GM10847 (cell line): ENCODE measurements around the gene TAS1R2.

Source experiments
- POLR2A ChIP-seq: IDR thresholded peaks from 2 replicates; pipeline ENCODE4 v1.6.1; 2011; ENCODE audit not compliant: insufficient read length; ENCODE audit errors: extremely low read depth

TAS1R2 gene

GRCh38 chr1:18859560-18859959 lies at the start of gene TAS1R2:
TAS1R2 (minus strand) TSS chr1:18859660; CDS start chr1:18859660, 0 bp downstream.
- no peak for TF ChIP-seq POLR2A

DNA sequence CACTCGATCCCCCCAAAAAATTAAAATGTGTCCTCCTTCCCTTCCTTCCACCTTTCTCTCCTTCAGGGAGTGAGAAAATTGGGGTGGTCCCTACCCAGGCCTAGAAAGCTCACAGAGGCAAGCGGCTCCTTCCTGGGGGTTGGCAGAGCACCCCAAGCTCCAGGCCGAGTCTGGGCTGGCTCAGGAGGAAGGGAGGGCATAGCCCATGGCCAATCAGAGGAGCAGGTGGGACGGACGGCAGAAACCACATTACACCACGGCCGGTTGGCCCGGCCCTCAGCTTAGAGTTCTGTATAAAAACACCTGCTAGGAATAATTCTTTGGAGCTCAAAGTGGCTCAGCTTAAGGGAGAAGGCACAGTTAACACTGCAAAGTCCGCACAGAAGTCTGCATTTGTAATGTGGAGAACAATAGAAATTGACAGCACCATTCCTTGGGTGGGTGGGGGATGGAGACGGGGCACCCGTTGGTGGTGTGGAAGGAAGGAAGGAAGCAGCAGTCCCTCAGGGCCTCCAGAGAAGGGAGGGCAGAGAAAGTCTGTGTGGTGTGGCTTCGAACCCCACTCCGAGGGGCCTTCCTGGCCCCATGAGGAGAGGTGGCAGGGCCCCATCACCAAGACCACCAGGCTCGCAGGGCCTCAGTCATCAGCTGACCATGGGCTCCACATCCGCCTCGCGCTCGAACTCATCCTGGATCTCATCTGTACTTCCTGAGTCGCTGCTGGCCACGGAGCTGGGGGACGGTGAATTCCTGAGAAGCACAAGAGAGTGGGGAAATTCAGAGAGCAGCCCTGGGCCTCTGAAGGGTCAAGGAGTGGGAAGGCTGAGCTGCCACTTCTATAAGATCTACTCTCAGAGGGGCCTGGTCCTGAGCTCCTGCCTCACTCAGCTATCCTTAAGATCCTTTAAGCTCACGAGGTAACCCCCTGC lies 48.7 kb upstream of the TAS1R2 start:
- TF ChIP-seq POLR2A: no peak

DNA sequence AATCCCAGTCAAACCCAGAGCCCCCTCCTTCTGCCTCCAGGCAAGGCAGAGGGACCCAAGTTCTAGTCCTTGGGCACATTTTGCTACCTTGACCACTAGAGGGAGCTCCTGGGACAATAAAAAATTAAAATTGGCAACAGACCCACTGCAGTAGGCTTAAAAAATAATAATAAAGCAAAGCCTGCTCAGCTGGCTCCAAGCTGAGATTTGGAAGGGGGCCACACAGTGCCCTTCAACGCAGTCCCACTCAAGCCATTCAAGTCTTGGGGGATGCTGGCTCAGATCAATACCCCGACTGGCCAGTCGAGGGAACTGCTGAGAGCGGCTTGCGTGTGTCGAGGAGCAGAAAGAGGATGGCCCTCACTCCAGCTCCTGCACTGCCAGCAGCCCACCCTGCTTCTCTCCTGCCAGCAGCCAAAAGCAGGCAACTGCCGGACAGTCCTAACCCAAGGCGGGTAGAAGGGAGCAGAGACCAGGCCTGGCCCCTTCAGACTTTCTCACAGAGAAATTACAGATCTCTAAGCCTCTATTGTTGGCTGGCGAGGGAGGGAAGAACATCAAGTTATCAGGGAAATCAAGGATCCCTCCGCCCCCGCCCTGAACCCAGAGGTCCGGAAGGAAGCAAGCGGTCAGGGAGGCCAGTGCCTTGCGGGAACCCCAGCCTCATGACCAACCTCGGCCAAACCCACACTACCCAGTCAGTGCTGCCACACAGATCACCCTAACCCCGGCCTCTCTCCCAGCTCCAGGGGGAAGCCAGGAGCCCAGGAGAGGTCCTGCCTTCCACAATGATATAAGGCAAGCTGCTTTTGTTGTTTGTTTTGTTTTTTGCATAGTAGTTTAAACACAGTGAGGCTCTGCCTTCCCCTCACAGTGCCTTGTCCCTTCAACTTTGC lies 47.8 kb upstream of the TAS1R2 start:
- TF ChIP-seq POLR2A: no peak

GRCh38 chr1:18903291-18903756 lies 43.9 kb upstream of the TAS1R2 start:
- no peak for TF ChIP-seq POLR2A

DNA sequence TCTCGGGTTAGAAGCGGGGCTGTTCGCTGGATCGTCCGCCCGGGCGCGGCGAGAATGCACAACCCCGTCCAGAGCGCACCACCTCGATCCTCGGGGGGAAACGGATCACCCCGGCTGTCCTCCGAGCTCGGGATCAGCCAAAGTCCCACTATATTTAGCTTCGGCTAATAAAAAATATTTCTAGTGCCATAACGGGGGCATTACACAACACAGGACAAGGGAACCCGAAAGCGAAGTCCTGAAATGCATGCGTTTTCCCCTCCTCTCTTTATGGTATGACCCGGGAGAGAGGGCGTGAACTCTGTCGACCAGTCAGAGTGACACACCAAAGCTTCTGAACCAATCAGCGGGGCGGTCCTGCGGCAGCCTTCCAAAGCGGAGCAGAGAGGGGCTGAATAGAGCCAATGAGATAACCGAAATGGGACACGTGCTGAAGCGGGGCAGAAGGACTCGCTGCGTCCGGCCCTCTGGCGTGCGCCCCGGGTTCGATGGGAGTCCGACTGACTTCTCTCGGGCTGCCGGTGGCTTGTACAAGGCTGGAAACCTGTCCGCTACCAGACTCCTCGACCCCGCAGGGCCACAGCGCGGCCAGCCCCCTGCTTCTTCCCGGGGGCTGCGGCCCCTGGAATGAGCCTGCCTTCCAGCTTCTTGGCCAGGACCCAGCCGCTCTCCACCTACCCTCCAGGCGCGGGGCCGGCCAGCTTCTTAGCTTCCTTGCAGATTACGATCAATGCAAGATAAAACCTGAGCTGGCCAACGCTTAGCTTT lies 43.2 kb upstream of the TAS1R2 start, which contains the start of gene ALDH4A1:
Gene ALDH4A1, minus strand, starts transcription at position 33 of the 768 bp plus-strand sequence. Its CDS starts 32 bp downstream, at position 1.
- peak; percentile 62 for TF ChIP-seq POLR2A

DNA sequence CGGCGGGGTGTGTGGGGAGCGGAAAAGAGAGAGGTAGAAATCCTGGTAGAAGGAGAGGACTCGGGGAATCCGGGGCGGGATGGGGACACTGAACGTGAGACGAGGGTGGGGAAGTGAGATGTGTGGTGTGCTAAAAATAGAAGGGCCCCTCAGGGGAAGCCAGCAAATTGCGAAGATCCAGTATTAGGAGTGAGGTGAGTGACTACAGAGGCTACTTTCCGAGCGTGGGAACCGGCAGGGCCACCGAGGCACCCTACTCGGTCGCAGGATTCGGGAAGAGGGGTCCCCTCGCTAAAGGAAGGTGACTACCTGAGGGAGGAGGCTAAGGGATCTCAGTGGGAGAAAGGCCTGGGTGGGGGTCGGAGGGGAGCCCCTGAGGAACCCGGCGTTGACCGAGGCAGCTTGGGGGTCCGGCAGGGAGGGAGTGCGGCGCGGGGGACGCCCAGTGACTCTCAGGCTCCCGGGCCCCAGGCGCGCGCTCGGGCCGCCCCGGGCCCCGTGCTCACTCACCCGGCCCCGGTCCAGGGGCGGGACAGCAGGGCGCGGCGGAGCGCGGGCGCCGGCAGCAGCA lies 42.6 kb upstream of the TAS1R2 start:
- peak; percentile 62 for TF ChIP-seq POLR2A

- TF ChIP-seq POLR2A: no peak
Observed at GRCh38 chr1:18901147-18901951, 41.9 kb upstream of the TAS1R2 start.

DNA sequence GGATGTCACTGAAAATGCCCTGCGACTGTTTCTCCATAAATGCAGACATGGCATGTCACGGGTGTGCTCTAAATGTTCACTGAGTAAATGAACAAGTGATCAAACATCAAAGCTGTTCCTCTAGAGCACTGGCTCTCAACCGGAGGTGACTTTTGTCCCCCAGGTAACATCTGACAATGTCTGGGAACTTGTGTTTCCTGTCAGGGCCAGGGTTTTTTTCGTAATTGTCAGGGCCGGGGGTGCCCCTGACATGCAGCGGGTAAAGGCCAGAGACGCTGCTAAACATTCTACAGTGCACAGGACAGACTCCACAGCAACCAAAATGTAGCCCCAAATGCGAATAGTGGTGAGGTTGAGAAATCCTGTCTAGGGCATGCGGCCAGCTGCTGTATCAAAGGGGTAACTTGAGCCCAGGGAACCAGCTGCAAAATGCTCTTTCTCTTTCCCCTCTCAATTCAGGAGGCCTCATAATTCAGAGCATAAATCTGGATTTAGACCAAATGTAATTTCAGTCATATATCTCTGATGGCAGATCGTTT lies 40.9 kb upstream of the TAS1R2 start:
- no peak for TF ChIP-seq POLR2A

GRCh38 chr1:18899363-18900049 lies 40.0 kb upstream of the TAS1R2 start:
- TF ChIP-seq POLR2A: no peak

DNA sequence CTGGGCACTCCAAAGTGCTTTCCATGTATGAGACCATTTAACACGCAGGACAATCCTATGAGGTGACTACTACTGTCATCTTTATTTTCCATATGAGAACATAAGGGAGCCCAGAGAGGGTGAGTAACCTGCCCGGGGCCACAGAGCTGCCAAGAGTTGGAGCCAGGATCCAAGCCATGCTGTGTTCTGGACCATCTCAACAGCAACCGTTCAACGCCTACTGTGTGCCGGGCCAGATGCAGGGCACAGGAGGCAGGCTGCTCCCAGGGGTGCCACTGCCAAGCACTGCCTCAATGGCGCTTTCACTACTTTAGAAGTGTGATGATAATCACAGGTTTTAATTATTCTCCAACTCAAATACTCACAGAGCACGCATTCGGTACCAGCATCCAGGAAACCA lies 39.1 kb upstream of the TAS1R2 start:
- no peak for TF ChIP-seq POLR2A

- TF ChIP-seq POLR2A: no peak
Observed at GRCh38 chr1:18895317-18895716, 35.9 kb upstream of the TAS1R2 start.

GRCh38 chr1:18893120-18893519 lies 33.7 kb upstream of the TAS1R2 start:
- TF ChIP-seq POLR2A: no peak

GRCh38 chr1:18891426-18891780 lies 31.9 kb upstream of the TAS1R2 start:
- no peak for TF ChIP-seq POLR2A
